Memory B cell (primary cell): ENCODE measurements around the gene CFI.
"Not testable (repeated sequence)": the region's sequence is repeated elsewhere in the genome, so short reads cannot be mapped to it uniquely, and the experiment has no call there.

Experiments
- ATAC-seq: fragments of 150-1000 bp; cut with Tn5 transposase; 2 replicates; pipeline ENCODE4 v1.10.0; 2021; ENCODE audit warnings: low read depth, mild to moderate bottlenecking, moderate library complexity
- DNase-seq, 2 donors: peaks; one replicate each; pipeline ENCODE4 v3.0.0; 2022; ENCODE audit warnings: low spot score in 2 of 2
- H3K27ac Mint-ChIP-seq: one replicate; pipeline ENCODE4 v1.8.0; 2022; ENCODE audit warnings: mild to moderate bottlenecking, moderate library complexity, mixed read lengths
- H3K27me3 Mint-ChIP-seq: one replicate; pipeline ENCODE4 v1.8.0; 2022; ENCODE audit warnings: mixed read lengths
- H3K36me3 Mint-ChIP-seq: one replicate; pipeline ENCODE4 v1.8.0; 2022; ENCODE audit warnings: mild to moderate bottlenecking, mixed read lengths
- H3K4me1 Mint-ChIP-seq: one replicate; pipeline ENCODE4 v1.8.0; 2022; ENCODE audit warnings: mixed read lengths
- H3K4me3 Mint-ChIP-seq: one replicate; pipeline ENCODE4 v1.8.0; 2022; ENCODE audit warnings: mild to moderate bottlenecking, moderate library complexity, mixed read lengths
- H3K9me3 Mint-ChIP-seq: one replicate; pipeline ENCODE4 v1.8.0; 2022; ENCODE audit warnings: mixed read lengths

Gene CFI

DNA sequence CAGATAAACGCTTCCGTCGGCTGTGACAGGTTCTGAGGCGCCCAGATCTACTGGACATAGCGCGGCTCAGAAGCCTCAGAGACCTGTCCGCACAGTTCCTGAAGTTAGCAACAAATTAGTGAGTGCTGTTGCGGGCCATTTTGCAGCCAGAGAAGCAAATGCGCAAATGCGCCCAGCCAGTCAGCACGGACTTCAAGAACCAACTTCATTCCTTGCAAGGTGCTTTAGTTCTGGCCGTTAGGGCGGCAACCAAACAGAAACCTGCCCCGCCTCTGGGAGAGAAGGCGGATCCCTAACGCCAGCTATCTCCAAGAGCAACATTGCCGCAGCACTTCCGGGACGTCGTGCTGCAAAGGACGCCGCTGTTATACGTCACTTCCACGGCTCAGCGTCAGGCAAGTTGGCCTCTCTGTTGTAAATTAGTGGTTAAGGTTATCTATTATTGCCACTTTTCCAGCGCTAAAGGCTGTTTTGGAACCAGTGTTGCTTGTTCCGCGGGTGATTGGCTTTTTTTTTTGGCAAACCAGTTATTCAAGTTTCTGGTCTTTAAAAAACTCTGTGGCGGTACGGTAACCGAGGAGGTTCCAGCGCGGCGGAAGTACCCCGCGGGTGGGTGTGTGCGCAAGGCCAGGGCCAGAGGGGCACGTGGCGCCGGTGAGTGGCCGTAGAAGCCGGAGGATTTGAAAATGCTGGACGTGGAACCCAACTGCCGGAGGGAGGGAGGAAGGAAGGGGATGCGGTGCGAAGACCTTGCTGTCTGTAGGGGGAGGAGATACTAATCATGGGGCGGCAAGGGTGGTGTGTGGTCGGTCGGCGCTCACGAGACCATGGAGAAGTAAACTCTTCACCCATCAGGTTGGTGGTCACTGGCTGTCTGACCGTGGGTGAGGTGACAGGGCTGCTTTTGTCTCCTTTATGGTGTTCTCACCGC, 13.6 kb upstream of the CFI start, which contains the start of gene GAR1:
TSS of gene GAR1 (plus strand) at position 612 of the 931 bp plus-strand sequence. CDS start 403 bp downstream, outside the sequence.
- peaks cover 17% of the 10 kb centered on the region for H3K36me3 Mint-ChIP-seq
- peak within 1 kb of the TSS; percentile 91 for H3K27ac Mint-ChIP-seq
- ATAC-seq (peak; percentile 95), DNase-seq (peak; percentile 63 to 65)
- no peaks in the 10 kb centered on the region for H3K9me3 Mint-ChIP-seq
- no peaks in the 10 kb centered on the region for H3K27me3 Mint-ChIP-seq
- H3K4me3 Mint-ChIP-seq: peak within 1 kb of the TSS; percentile 97
- H3K4me1 Mint-ChIP-seq: peaks cover 27% of the 10 kb centered on the region

DNA sequence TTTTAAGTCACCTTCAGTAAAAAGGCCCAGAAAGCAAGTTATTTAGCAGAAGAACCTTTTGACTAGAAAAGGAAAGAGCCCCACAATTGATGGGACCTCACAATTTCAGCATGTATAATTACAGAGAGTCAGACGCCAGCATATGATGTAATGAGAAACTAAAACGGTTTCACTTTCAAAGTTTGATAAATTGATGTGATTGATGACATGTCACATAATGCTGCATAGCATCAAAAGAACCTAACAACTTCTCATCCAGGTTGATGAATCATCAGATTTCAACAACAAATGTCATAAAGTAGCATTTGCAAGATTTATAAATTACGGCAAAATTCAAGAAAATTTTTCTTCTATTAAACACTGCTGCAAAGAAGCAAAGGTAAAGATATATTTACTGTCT, 9.9 kb upstream of the CFI start:
- H3K4me3 Mint-ChIP-seq: no peak overlapping the region
- H3K36me3 Mint-ChIP-seq: no peaks in the 10 kb centered on the region
- H3K27me3 Mint-ChIP-seq: peaks cover 3% of the 10 kb centered on the region
- no peak overlapping the region for H3K27ac Mint-ChIP-seq
- peaks cover 15% of the 10 kb centered on the region for H3K4me1 Mint-ChIP-seq
- ATAC-seq (no peak), DNase-seq (no peak)
- no peaks in the 10 kb centered on the region for H3K9me3 Mint-ChIP-seq

DNA sequence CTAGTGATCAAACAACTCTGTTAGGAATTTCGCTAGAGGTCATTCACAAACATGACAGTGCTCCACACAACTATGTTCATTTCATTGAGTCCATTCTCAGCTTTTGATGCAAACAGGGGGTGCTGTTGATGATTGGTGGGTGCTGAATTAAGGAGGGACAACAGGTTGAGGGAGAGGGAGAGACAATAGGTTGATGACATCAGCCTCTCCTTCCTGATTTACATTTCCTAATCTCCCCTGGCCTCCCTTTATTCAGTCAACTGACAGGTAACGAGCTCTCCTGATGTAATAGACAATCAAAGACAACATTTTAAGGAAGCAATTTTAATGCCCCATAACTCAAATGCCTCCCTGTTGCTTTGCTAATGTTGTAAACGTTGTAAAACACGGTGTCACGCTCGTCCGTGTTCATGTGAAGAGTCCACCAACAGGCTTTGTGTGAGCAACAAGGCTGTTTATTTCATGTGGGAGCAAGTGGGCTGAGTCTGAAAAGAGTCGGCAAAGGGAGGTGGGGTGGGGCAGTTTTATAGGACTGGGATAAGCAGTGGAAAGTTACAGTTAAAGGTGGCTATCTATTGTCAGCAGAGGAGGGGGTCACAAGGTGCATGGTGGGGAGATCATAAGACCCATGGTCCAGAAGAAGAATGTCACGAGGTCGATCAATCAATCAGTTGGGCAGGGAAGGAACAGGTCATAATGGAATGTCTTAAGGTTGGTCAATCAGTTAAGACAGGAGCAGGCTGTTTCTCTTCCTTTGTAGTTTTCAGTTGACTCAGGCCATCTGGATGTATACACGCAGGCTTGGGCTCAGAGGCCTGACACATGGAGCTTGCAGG, 9.0 kb upstream of the CFI start:
- DNase-seq (no peak), ATAC-seq (no peak)
- no peak overlapping the region for H3K4me3 Mint-ChIP-seq
- H3K27ac Mint-ChIP-seq: no peak overlapping the region
- H3K36me3 Mint-ChIP-seq: no peaks in the 10 kb centered on the region
- no peaks in the 10 kb centered on the region for H3K9me3 Mint-ChIP-seq
- H3K4me1 Mint-ChIP-seq: peaks cover 8% of the 10 kb centered on the region
- H3K27me3 Mint-ChIP-seq: peaks cover 5% of the 10 kb centered on the region

DNA sequence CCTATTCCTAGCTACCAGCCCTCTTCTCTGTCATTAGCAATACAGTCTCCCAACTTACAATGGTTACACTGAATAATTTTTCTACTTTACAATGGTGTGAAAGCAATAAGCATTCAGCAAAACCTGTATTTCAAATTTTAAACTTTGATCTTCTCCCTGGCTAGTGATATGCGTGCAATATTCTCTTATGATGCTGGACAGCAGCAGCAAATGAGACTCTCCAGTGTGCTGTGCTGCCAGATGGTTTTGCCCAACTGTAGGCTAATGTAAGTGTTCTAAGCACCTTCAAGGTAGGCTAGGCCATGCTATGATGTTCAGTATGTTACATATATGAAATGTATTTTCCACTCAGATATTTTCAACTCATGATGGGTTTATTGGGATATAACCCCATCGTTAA, 7.9 kb upstream of the CFI start:
- no peak overlapping the region for H3K27ac Mint-ChIP-seq
- H3K4me3 Mint-ChIP-seq: no peak overlapping the region
- no peak for ATAC-seq
- no peak for DNase-seq
- peaks cover 2% of the 10 kb centered on the region for H3K4me1 Mint-ChIP-seq
- peaks cover 5% of the 10 kb centered on the region for H3K27me3 Mint-ChIP-seq
- H3K36me3 Mint-ChIP-seq: no peaks in the 10 kb centered on the region
- H3K9me3 Mint-ChIP-seq: no peaks in the 10 kb centered on the region

DNA sequence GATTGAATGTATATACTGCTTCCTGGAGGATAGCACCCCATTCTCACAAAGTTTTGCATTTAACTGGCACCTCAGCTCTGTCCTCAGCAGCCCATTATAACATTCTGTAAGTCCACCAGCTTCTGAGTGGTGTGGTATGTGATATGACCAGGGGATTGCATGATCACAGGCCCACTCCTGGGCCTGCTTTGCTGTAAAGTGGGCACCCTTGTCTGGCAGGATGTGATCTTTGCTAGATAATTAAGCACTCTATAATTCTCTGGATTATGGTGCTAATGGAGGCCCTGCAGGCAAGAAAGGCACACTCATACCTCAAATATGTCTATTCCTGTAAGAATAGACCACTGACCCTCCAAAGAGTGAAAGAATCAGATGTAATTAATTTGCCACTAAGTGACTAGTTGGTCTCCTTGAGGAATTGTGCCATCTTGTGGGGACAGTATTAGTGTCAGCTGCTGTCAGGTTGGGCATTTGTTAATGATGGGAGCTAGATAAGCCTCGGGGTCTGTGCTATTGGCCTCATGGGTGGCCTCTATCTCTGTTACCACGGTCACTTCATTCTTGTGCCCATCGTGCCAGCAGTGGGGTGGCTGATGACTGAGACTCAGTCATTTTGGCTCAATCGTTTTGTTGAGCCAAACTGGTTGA, 2.2 kb upstream of the CFI start:
- no peaks in the 10 kb centered on the region for H3K4me1 Mint-ChIP-seq
- peaks cover 5% of the 10 kb centered on the region for H3K27me3 Mint-ChIP-seq
- ATAC-seq: peak; percentile 63
- DNase-seq: peak in 1 of 2 donors; percentile 3
- H3K27ac Mint-ChIP-seq: no peak overlapping the region
- no peaks in the 10 kb centered on the region for H3K9me3 Mint-ChIP-seq
- no peak overlapping the region for H3K4me3 Mint-ChIP-seq
- H3K36me3 Mint-ChIP-seq: no peaks in the 10 kb centered on the region

DNA sequence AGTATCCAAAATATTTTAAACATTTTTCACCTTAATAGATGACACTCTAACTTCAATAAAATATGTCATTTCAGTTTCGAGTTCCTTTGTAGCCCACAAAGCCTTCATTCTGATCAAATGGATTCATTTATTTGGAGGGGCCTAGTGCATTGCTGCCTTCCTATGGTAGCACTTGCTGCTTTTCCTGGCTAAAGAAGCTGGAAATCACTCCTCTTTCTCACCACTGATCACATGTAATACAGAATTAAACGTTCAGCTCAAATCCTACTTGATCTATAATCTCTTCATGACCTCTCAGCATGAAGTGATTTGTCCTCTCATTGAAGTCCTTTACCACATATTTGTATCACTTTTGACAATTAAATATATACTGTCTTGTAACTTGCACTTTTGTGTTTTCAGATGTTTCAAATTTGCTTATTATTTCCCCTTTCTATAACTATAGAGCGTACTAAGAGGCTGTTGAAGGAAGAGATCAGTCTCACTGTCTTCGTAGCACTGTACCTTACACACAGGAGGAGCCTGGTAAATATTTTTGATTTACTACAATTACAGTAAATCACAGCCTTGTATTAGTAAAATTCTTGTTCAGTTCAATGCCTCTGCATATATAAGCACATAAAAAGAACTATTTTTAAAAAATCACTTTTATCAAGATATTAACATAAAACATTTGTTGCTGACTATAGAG, 555 bp downstream of the CFI start:
- H3K27me3 Mint-ChIP-seq: peaks cover 2% of the 10 kb centered on the region
- ATAC-seq (no peak), DNase-seq (no peak)
- no peak overlapping the region for H3K27ac Mint-ChIP-seq
- H3K9me3 Mint-ChIP-seq: peaks cover 3% of the 10 kb centered on the region
- H3K36me3 Mint-ChIP-seq: no peaks in the 10 kb centered on the region
- no peaks in the 10 kb centered on the region for H3K4me1 Mint-ChIP-seq
- H3K4me3 Mint-ChIP-seq: no peak overlapping the region

DNA sequence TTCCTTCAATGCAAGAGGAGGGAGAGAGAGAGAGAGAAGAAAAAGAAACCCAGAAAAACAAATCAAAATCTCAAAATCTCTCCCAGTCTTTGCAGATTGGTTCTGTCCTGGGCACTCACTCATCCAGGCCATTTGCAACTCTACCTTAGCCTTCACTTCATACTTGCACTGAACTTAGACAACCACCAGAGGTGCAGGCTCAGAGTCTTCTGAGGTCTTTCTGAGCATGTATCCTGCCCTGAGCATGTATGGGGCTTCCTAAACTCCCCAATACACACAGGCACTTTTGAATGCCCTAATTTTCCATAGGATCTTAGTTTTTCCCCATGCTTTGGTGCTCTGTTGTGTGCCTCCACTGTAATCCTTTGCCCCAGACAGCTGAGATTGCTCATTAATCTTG, 2.9 kb downstream of the CFI start:
- Mint-ChIP-seq H3K9me3 (peaks cover 14% of the 10 kb centered on the region), H3K4me3 (no peak overlapping the region), H3K27ac (no peak overlapping the region), H3K4me1 (no peaks in the 10 kb centered on the region), H3K36me3 (peaks cover 4% of the 10 kb centered on the region), H3K27me3 (peaks cover 5% of the 10 kb centered on the region)
- no peak for ATAC-seq
- no peak for DNase-seq

DNA sequence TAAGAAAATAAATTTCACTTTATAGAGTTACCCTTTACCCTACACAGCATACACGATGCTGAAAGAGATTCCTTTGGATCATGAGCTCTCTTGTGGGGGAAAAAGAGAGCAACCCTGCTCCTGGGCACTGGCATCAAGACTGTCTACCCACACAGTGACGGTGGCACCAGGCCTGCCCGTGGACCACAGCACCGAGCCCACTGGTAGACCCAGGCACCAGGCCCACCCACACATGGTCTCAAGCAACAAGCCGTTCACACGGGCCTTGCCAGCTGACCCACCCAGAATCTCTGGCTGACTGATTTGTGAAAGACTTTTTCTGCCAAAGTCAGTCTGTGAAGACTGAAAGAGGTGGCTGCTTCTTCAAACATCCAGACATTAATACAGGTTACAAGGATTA, 6.7 kb downstream of the CFI start:
- Mint-ChIP-seq H3K27me3 (peaks cover 6% of the 10 kb centered on the region), H3K36me3 (peaks cover 4% of the 10 kb centered on the region), H3K4me3 (no peak overlapping the region), H3K4me1 (no peaks in the 10 kb centered on the region), H3K27ac (no peak overlapping the region), H3K9me3 (peaks cover 15% of the 10 kb centered on the region)
- ATAC-seq (no peak), DNase-seq (no peak)

DNA sequence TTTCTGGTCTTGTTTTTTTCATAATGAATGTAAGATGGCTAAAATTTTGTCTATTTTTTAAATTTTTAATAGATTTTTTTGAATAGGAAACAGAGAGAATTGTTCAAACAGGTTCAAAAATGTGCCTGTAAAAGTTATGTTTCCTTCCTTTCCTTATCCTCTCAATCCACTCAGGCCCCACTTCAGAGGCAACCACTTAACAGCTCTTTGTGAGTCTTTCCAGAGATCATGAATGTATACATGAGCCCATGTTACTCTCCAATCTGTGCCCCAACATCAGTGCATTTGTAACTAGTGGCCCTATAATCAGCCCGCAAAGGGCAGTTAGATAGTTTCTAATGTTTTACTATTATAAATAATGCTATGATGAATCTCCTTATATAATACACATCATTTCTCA, 14.0 kb downstream of the CFI start:
- Mint-ChIP-seq H3K36me3 (no peaks in the 10 kb centered on the region), H3K4me3 (no peak overlapping the region), H3K27me3 (no peaks in the 10 kb centered on the region), H3K27ac (no peak overlapping the region), H3K4me1 (no peaks in the 10 kb centered on the region), H3K9me3 (peaks cover 4% of the 10 kb centered on the region)
- no peak for DNase-seq
- no peak for ATAC-seq

DNA sequence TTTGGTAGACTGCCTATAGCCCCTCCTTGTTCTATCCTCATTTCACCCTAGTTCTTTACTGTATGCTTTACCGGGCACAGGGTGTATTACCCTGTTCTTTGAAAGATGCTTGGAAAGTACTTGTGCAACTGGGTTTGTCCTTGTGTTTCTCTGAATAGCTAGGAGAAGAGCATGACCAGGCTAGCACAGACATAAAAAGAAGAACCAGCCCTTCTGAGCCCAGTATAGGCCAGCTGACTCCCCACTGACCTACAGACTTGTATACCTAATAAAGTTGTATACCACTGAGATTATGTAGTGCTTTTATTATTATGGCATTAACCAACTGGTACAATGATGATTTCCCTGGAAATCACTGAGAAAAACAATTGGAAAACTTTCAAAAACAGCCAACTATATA, 15.0 kb downstream of the CFI start:
- peaks cover 7% of the 10 kb centered on the region for H3K9me3 Mint-ChIP-seq
- no peak overlapping the region for H3K27ac Mint-ChIP-seq
- no peaks in the 10 kb centered on the region for H3K27me3 Mint-ChIP-seq
- ATAC-seq: no peak
- no peaks in the 10 kb centered on the region for H3K4me1 Mint-ChIP-seq
- H3K4me3 Mint-ChIP-seq: no peak overlapping the region
- no peaks in the 10 kb centered on the region for H3K36me3 Mint-ChIP-seq
- DNase-seq: no peak

DNA sequence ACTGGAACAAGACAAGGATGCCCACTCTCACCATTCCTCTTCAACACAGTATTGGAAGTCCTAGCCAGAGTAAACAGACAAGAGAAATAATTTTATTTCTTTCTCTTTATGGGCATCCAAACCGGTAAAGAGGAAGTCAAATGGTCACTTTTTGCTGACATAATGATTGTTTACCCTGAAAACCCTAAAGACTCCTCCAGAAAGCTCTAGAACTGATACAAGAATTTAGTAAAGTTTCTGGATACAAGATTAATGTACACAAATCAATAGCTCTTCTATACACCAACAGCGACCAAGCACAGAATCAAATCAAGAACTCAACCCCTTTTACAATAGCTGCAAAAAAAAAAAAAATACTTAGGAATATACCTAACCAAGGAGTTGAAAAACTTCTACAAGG, 19.7 kb downstream of the CFI start:
- DNase-seq, H3K27me3 Mint-ChIP-seq, H3K4me1 Mint-ChIP-seq, H3K36me3 Mint-ChIP-seq, H3K27ac Mint-ChIP-seq, H3K4me3 Mint-ChIP-seq, ATAC-seq, H3K9me3 Mint-ChIP-seq: not testable (repeated sequence)

DNA sequence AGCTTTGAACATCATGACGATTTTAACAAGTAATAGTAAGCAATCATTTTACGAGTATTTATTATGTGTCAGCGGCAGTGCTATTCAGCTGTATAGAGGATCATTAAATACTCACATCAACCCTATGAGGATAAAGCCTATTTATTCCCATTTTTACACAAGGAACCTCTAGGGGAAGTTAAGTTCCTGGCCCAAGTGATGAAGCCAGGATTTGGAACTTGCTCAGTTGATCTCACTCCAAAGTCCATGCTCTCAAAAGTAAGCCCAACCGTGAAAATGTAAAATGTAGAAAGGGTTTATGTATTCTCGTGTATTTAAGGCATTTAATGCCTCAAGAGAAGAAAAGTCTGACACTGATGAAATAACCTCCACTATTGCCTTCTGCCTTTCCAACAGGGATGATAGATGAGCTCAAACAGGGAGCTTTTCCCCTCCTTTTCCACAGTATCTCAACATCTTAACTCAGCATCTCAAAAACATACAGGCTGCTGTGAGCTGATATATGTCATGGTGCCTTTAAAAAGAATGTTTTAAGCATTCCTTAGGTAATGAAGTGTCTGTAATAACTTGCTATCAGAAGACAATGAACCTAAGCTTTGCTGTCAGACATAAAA, 36.9 kb downstream of the CFI start:
- Mint-ChIP-seq H3K4me3 (no peak overlapping the region), H3K4me1 (no peaks in the 10 kb centered on the region), H3K36me3 (no peaks in the 10 kb centered on the region), H3K27ac (no peak overlapping the region), H3K9me3 (no peaks in the 10 kb centered on the region), H3K27me3 (peaks cover 7% of the 10 kb centered on the region)
- DNase-seq: no peak
- ATAC-seq: no peak

DNA sequence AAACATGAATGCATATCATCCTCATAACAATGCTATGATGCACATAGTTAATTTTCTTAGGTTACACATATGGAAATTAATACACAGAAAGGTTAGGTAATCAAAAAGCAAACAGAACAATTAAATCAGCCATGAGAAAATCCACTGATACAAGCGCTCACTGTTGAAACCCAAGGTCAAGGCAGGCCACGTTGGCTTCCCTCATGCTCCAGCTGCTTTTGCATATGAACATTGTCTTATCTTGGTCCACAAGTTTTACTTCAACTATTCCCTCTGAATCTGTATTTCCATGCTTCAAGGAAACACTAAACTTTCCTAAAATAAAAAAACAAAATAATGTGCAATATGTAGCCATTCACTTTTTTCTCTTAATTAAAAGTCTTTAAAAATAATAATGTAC, 37.4 kb downstream of the CFI start:
- DNase-seq (no peak), ATAC-seq (no peak)
- H3K4me3 Mint-ChIP-seq: no peak overlapping the region
- H3K27ac Mint-ChIP-seq: no peak overlapping the region
- H3K27me3 Mint-ChIP-seq: peaks cover 2% of the 10 kb centered on the region
- no peaks in the 10 kb centered on the region for H3K4me1 Mint-ChIP-seq
- no peaks in the 10 kb centered on the region for H3K9me3 Mint-ChIP-seq
- H3K36me3 Mint-ChIP-seq: no peaks in the 10 kb centered on the region
